ENCODE measurements around the gene RIC1.

DNA sequence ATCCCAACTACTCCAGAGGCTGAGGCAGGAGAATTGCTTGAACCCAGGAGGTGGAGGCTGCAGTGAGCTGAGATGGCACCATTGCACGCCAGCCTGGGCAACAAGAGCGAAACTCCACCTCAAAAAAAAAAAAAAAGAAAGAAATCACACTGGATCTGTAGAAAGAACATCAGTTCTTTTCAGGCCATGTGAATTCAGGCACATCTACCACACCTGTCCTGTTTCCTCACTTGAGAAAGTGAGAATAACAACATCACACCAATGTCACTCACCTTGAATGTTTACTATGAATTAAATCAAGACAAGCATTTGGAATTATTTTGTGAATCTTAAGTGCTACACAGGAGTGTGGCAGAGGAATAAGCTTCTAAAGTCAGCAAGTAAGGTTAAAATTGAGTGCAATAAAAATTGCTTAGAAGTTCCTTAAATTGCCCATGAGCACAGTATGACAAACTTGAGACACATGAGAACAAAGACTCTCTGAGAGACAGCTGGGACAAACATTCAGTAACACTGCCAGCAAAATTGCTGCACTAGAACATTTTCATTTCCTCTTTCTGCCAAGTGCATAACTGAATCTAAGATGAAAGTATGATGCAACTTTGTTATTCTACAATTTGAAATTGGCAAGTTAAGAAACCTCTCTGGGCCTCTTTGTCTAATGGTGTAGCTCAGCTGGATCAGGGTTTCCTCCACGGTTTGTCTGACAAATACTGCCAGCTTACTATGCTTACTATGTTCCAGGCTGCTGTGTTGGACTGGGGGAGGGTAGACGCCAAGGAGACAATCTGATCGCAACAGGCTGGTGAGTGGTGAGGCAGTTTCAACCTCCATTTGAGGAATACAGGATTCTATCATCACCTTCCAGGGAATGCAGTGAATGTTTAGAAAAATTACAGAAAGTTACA is 1.9 kb upstream of the RIC1 start:
- TF ChIP-seq, protein P1, sequence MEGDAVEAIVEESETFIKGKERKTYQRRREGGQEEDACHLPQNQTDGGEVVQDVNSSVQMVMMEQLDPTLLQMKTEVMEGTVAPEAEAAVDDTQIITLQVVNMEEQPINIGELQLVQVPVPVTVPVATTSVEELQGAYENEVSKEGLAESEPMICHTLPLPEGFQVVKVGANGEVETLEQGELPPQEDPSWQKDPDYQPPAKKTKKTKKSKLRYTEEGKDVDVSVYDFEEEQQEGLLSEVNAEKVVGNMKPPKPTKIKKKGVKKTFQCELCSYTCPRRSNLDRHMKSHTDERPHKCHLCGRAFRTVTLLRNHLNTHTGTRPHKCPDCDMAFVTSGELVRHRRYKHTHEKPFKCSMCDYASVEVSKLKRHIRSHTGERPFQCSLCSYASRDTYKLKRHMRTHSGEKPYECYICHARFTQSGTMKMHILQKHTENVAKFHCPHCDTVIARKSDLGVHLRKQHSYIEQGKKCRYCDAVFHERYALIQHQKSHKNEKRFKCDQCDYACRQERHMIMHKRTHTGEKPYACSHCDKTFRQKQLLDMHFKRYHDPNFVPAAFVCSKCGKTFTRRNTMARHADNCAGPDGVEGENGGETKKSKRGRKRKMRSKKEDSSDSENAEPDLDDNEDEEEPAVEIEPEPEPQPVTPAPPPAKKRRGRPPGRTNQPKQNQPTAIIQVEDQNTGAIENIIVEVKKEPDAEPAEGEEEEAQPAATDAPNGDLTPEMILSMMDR (IDR thresholded peaks at IDR 0.05; ENCODE audit: low read length) = no peak
- TF ChIP-seq EZH2 (IDR thresholded peaks at IDR 0.05; ENCODE audit: borderline replicate concordance, low read length) = no peak
